Dedifferentiated amniotic fluid mesenchymal stem cell (primary cell): ENCODE measurements around the gene RPL7L1.

ENCODE experiments used
- DNase-seq: peaks from one replicate; pipeline ENCODE4 v3.0.0-alpha.2; 2016; ENCODE audit errors: extremely low spot score

Gene RPL7L1

DNA sequence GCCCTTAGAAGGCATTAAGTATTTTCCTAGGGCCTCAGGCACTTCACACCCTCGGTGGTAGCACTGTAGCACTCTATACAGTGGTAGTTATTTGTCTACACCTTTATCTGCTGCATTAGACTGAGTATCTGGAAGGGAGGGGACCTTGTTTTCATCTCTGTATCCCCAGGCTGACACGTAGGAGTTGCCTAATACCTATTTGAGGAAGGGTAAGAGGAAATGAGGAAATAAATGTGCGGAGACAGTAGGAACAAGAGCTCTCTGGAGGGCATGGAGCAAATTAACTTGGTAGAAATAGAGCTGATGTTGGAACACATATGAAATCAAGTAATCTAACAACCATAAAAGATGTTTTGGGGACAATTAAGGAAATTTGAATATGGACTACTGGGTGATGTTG lies 53.8 kb downstream of the RPL7L1 start:
- no peak for DNase-seq

DNA sequence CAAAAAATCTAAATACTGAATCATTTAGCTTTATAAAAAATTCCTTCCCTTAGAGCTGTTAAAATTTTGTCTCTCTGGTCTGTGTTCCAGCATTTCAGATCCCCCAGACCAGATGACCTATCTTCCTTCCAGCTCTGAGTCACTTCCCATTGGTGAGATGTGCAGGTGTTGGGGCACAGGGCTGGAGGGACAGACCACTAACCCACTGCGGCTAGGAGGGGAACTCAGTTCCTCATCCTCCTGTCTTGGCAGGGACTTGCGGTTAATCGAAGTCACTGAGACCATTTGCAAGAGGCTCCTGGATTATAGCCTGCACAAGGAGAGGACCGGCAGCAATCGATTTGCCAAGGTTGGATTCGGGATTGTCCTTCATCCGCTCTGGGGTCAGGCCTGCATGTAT lies 55.9 kb downstream of the RPL7L1 start:
- no peak for DNase-seq

DNA sequence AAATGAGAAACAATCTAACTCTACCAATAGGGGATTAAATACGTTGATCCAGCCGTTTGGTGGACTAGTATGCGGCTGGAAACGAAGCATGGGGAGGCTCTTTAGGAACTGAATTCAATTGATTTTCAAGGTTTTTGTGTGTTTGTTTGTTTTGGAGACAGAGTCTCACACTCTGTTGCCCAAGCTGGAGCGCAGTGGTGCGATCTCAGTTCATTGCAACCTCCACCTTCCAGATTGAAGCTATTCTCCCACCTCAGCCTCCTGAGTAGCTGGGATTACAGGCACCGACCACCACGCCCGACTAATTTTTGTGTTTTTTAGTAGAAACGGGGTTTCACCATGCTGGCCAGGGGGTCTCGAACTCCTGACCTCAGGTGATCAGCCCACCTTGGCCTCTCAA lies 57.0 kb downstream of the RPL7L1 start:
- DNase-seq = no peak

DNA sequence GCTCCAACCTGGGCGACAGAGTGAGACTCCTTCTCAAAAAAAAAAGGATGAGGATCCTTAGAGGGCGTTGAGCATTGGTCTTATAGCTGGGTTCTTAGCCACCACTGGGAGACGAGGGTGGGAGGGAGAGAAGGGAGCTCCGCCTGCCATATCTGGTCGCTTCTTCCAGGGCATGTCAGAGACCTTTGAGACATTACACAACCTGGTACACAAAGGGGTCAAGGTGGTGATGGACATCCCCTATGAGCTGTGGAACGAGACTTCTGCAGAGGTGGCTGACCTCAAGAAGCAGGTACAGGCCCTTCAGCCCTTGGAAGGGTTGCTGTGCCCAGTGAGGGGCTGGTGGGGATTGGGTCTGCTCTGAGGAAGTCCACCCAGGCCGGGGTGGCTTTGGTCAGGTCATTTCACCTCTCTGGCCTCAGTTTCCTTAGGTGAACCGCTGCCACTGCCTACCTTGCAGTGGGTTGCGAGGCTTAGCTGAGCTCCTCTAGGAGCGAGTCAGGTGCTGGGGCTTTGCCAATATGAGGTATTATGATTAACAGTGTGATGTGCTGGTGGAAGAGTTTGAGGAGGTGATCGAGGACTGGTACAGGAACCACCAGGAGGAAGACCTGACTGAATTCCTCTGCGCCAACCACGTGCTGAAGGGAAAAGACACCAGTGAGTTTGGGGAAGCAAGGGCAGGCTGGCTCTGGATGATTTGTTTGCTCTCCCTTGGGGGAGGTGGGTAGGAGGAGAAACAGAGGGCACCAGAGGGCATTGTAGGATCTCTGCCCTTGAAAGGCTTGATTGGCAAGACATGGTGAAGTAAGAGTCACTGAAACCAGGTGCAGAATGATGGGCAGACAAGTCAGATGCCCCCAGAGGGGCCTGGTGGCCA lies 58.4 kb downstream of the RPL7L1 start:
- no peak for DNase-seq

DNA sequence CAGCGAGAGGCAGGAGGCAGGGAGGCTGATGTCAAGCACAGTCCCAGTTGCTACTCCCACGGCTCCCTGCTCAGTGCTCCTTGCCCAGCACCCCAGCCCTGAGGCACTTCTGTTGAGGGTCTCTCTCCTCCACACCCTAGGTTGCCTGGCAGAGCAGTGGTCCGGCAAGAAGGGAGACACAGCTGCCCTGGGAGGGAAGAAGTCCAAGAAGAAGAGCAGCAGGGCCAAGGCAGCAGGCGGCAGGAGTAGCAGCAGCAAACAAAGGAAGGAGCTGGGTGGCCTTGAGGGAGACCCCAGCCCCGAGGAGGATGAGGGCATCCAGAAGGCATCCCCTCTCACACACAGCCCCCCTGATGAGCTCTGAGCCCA lies 59.0 kb downstream of the RPL7L1 start:
- no peak for DNase-seq

DNA sequence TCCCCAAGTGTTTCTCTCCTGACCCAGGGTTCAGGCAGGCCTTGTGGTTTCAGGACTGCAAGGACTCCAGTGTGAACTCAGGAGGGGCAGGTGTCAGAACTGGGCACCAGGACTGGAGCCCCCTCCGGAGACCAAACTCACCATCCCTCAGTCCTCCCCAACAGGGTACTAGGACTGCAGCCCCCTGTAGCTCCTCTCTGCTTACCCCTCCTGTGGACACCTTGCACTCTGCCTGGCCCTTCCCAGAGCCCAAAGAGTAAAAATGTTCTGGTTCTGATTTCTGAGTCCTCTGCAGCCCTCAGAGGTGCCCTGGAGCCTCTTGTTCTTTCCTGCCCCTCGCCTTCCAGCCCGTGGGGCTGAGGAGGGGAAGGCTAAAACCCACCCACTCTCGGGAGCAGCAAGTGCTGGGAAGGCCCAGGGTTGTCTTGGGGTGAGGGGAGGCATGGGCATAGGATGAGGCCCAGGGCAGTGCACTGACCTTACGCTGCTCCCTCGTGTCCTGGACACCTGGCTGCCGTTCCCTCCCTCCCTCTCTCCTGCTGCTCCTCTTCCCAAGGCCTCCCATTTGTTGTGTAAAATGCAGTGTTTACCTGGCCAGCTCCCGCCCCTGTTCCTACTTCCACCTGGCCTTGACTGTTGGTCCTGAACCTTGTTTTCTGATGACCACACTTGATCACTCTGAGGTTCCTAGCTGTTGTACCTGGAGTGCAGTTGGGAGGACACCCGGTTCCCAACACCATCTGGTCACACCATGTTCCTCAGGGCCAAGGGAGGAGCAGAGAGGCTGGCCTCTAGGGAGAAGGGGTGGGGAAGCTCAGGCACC lies 59.8 kb downstream of the RPL7L1 start:
- no peak for DNase-seq
